NK-92 (cell line): ENCODE results near the gene RPL41.
"Not testable (repeated sequence)": the region's sequence is repeated elsewhere in the genome, so short reads cannot be mapped to it uniquely, and the experiment has no call there.

ENCODE experiments used
- DNase-seq: peaks from one replicate; lab custom pipeline; 2025; ENCODE audit not compliant: unreplicated experiment; lab: John Stamatoyannopoulos, UW

The RPL41 gene

DNA sequence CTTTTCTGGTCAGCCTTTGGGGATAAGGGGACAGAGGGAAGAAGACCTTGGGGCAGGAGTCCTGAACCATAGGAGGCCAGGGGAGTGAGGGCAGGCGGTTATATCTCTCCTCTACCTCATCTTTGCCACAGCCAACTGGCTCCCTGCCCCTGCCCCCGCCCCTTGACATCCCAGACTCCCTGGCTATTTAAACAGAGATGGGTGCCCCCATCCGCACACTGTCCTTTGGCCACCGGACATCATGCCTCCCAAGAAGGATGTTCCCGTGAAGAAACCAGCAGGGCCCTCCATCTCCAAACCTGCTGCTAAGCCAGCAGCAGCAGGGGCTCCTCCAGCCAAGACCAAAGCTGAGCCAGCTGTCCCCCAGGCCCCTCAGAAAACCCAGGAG, 37.2 kb downstream of the RPL41 start:
- DNase-seq, result no peak

DNA sequence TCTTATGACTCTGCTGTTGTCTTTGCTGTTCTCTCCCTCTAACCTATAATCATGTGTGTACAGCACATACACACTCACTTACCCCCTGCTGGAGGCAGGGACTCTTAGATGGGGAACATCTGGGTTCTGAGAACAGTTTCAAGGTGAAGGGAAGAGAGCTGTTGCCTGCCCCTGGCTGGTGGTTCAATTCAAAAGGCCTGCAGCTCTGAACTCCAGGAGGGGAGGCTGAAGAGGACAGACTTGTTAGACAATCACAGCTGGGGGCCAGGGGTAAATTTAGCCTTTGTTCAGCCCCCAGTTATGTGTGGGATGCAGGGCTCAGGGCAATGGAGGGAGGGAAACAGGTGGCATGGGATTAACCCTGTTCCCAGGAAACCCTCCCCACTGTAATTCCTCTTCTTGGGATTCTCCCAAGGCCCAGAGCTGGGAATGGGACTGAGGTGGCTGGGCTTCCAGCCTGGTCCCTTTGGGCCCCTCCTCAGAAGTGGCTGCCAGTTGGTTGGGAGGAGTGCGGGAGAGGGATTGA, 37.9 kb downstream of the RPL41 start:
- no peak for DNase-seq

DNA sequence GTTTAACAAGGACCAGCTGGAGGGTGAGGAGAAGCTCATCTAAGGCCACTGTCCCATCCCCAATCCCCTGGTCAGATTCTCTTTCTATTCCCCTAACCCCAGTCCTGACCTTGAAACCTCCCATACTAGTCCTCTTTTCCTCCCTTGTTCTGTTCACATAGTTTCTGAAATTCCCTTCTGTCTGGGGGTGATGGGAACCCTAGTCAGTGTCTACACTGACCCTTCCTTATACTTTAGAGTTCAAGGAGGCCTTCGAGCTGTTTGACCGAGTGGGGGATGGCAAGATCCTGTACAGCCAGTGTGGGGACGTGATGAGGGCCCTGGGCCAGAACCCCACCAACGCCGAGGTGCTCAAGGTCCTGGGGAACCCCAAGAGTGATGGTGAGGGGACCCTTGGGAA, 38.4 kb downstream of the RPL41 start:
- no peak for DNase-seq

DNA sequence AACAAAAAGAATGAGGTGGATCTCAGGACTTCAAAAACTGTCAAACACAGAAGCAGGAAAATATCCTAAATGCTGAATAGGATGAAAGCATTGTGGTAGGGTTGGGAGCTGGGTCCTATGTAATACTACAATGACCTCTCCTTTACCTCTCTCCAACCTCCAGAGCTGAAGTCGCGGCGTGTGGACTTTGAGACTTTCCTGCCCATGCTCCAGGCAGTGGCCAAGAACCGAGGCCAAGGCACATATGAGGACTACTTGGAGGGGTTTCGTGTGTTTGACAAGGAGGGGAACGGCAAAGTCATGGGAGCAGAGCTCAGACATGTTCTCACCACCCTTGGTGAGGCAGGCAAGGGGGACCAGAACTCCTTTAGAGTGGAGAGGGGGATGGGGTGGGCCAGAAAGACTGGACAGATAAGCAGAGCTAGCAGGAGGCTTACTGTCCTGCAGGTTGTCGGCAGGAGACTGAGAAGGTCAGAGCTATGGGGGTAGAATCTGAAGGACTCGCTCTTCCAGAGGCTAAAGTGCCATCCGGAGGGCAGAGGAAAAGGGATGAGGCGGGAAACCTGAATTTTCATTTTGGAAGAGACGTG, 38.9 kb downstream of the RPL41 start:
- no peak for DNase-seq

DNA sequence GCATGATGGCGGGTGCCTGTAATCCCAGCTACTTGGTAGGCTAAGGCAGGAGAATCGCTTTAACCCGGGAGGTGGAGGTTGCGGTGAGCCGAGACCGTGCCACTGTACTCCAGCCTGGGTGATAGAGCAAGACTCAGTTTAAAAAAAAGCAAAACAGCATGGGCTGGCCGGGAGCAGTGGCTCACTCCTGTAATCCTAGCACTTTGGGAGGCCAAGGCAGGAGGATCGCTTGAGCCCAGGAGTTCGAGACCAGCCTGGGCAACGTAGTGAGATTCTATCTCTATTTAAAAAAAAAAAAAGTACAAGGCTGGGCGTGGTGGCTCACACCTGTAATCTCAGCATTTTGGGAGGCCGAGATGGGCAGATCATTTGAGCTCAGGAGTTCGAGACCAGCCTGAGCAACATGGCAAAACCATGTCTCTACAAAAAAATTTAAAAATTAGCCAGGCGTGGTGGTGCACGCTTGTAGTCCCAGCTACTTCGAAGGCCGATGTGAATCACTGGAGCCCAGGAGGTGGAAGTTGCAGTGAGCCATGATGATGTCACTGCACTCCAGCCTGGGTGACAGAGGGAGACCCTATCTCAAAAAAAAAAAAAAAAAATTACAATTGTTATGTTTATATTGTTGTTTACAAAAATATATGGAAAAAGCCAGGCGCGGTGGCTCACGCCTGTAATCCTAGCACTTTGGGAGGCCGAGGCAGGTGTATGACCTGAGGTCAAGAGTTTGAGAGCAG, 40.2 kb downstream of the RPL41 start:
- not testable (repeated sequence) for DNase-seq

DNA sequence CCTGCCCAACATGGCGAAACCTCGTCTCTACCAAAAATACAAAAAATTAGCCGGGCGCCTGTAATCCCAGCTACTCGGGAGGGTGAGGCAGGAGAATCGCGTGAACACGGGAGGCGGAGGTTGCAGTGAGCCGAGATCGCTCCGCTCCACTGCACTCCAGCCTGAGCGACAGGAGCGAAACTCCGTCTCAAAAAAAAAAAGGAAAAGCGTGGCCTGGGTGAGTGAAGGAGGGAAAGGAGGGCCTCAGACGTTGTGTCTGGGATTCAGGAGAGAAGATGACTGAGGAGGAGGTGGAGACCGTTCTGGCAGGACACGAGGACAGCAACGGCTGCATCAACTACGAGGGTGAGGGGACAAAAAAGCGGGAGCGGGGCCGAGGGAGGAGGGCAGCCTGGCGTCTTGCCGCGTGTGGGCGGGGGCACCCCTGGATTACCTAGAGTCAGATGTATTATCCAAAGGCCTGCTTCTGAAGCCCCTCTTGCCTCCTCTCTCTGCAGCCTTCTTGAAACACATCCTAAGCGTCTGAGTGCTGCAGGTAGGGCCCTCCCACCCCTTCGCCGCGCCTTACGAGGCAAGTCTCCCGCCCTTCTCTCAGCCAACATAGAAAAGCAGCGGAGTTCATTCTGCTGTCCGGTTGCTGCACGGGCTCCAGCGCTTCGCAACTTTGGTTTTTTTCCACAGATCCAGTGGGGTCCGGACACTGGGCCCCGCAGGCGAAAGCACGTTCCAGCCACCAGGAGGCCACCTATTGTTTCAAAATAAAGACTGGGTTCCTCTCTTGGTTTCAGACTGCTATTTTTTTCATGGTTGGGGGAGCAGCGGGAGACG, 41.0 kb downstream of the RPL41 start:
- DNase-seq, result no peak

DNA sequence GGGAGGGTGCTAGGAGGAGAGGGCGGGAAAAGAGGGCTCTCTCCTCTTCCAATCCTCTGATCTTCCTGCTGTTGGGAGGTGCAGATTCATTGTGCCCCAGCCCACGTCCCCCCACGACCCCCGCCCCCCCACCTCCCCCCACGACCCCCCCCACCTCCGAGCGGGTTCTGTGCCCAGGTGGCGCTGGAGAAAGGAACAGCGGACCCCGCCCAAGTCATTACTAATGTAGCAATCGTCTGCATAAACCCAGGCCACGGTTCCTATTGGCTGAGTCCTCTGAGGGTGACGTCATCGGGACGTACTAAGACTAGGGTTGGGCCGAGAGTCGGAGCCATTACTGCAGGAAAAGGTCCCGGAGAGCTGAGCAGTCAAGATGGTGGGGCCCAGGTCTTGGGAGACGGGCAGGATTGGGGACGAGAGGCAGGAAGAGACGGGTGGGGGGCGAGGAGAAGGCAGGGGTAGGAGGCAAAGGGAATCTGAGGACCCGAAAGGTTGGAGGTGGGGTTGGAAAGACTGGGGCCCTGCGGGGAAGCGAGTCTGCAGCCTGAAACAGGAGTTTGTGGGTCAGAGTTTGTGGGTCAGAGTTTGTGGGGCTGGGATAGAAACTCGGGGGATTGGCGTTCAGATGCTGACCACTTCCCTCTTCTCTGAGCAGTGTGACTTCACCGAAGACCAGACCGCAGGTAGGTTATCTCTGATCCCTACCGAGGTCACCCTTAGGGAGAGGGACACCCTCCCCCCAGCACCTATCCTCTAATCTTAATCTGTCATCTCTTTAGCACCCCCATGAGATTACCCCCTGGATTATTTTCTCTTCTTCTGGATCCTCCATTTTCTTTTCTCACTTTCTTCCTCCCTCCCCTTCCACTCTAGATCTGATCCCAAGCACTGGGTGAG, 41.8 kb downstream of the RPL41 start, which contains the start of gene MYL6:
TSS of gene MYL6 (plus strand) at position 331 of the 897 bp plus-strand sequence. CDS start at position 374, 43 bp downstream.
- DNase-seq, result peak; percentile 53

DNA sequence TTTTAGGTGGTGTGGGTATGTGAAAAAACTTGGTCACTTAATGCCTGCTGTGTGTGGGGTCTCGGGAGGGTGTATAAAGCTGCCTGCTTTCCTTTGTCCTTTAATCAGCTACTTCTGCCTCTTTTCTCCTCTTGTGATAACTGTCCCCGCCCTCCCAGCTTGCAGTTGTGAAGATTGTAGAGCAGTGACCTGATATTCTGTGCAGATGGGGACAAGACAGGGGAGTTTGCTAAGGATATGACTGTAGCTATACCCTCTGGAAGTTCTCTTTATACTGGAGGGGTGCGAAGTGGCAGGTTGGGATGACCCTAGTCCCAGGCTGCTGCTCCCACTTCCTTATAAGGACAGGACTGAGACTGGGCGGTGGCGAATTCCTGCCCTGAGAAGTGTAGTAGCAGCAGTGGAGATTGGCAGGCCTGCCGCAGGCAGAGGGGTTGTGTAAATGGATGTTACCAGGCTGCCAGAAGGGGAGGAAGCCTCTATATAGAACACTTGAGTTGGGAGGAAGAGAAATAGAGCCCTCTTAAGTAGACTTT, 42.6 kb downstream of the RPL41 start:
- DNase-seq, result no peak

DNA sequence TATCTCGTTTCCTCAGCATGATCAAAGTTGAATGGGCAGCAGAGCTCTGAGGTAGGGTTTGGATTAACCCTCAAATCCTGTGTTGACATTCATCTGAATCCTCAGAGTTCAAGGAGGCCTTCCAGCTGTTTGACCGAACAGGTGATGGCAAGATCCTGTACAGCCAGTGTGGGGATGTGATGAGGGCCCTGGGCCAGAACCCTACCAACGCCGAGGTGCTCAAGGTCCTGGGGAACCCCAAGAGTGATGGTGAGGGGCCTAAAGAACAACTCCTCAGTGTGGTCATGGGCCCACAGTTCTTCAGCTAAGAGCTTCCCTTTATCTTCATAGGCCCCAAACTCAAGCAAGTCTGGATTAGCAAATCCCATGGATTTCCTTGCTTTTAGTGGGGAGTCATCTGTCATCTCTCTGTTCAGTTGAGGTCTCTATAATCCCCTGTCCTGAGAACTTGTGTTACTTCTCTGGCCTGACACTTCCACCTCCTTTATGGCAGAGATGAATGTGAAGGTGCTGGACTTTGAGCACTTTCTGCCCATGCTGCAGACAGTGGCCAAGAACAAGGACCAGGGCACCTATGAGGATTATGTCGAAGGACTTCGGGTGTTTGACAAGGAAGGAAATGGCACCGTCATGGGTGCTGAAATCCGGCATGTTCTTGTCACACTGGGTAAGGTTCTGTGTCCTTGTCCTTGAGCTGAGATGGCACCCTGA, 43.2 kb downstream of the RPL41 start:
- DNase-seq, result no peak

DNA sequence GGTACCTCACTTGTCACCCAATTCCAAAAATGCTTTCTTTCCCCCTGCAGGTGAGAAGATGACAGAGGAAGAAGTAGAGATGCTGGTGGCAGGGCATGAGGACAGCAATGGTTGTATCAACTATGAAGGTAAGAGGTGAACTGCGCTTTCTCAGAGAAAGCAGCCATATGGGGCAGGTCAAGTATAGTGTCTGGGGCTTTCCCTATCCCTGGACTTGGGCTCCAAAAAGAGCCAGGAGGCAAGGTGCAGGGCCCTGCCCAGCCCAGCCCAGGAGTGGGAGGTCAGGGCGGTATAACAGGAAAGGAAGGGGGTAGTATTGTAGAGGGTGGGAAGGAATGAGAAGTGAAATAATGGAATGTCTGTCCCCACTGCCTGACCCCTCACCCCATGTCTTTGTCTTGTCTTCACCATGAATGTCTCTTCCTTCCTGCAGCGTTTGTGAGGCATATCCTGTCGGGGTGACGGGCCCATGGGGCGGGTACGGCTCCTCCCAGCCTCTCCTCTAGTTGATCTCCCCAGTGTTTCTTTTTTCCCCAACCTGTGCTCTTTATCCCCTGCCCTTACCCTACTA, 43.8 kb downstream of the RPL41 start:
- DNase-seq, result no peak

DNA sequence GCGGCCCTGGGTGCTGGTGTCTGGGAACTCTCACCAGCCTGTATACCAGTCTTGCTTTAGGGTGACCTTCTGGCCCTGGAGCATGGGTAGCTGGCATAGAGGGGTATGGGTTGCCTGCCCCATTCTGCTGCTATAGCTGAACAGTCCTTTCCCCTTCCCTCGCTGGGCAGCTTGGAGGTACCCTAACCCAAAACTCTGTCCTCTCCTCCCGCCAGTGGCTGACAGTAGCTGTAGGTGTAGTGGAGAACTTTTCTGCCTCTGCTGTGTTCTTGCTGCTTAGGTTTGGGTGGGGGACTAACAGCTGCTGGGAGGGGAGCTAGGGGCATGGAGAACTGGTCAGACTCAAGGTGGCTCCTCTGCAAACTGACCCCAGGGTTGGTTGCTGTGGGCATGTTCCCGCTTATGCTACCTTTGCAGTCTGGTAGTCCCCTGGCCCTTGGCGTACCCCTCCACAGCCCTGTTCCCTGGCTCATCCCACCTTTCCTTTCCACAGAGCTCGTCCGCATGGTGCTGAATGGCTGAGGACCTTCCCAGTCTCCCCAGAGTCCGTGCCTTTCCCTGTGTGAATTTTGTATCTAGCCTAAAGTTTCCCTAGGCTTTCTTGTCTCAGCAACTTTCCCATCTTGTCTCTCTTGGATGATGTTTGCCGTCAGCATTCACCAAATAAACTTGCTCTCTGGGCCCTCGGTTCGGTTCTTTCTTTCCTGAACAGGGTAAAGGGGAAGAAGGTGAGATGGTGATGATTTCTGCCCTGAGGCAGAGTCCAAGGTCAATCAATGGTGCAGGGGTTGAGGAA, 44.7 kb downstream of the RPL41 start:
- no peak for DNase-seq

DNA sequence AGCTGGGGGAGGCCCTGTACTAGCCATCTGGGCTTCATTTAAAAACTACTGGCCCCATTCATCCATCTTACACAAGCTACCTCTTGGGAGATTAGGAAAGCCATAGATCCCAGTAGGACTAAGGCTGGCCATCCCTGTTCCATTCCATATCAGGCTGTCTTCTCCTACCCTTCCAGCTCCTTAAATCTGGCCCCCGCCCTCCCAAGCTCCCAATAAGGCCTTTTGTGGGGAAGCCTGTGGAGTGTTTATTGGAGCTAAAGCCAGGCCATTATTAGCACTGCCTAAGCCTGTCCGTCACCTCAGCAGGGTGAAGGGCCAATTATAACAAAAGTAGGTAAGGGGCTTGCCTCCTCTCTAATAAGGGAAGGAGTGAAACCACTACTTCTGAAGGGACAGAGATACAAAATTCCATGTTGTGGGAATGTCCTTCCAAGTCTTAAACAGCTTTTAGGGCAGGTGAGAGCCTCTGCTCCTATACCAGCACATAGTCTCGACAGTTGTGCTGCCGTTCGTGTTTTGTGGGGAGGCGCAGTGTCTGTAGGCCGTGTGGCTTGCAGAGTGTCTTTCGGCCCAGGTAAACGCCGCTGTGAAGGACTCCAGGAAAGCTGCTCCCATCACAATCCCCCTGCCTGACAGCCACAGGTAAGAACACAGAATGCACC, 45.4 kb downstream of the RPL41 start:
- no peak for DNase-seq

DNA sequence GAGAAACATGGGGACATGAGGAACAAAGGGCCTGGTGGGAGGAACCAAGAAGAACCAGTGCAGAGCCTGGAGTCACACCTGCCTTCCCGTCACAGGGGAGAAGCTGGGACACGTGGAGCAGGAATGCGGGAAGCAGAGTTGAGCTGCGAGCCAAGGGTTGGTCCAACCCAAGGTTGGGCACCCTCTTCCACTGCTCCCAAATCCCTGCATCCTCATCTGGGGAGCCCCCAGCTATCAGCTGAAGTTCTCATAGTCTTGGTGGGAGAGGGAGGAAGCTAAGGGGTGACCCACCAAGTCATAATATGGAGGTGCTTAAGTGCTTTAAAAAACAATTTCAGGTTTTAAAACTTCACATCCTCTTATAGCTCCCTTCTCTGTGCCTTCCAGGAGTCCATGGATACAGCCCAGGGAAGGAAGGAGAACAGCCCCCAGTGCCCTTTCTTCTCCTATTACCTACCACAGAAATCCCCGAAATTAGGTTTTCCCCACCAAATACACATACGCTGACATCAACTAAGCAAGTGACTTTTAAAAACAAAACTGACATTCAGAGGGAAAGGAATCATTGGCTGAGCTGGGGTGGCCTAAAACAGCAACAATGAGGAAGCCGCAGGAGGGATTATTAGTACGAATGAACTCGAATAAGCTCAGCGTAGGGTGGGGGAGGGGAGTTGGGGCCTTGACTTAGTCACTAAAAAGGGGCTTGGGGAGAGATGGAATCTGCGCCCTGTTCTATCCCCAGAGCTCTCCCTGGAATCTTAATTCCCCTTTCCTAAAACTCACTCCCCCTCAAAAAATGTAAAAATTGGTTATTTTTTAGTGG, 46.2 kb downstream of the RPL41 start:
- DNase-seq, result no peak

DNA sequence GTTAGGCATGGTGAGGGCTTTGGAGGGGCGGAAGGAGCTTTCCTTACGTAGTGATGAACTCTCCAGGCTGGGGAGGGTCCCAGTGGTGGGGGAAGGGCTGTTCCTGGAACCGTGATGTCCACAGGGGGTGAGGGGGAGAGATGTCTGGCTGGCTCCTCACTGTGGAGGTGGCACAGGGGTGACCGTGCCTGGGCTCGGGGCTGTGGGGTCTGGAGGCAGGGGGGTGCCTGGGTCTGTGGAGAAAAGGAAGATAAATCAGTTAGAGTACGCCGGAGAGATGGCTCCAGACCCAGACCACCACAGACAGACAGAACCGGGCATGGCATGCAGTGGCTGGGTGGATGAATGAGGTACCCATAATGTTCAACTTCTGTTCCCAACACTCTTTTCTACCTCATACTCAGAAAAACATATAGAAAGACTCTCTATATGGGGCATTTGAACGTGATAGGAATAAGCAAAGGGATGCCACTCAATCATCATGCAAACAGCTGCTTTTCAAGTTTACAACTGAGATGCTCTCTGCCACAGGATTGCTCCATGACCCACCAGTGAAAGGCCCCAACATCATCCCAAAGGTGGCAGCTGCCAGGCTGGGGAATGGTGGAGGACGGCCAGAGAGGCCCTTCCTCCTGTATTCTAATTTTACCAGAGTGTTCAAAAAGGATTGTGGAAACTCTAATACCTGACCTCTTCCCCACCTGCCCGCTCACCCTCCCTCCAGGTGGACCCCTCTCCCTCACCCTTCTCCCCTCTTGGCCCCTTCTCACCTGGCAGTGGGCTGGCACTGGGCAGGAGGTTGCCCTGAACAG, 47.3 kb downstream of the RPL41 start:
- no peak for DNase-seq

DNA sequence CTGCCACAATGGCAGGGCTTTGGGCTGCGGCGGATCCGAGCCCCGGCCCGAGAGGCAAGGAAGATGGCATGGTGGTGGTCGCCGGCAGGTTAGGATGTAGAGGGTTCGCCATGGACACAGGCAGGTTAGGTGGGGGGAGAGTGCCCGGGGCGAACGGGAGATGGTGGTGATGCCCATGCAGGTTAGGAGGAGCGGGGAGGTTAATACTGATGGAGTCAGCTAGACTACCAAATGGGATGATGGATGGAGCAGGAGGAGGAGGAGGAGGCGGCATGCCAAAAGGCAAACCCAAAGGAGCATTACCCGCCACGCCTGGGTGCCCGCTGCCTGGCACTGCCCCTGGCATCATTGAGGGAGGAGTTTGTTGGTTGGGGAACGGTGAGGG, 47.9 kb downstream of the RPL41 start:
- no peak for DNase-seq

DNA sequence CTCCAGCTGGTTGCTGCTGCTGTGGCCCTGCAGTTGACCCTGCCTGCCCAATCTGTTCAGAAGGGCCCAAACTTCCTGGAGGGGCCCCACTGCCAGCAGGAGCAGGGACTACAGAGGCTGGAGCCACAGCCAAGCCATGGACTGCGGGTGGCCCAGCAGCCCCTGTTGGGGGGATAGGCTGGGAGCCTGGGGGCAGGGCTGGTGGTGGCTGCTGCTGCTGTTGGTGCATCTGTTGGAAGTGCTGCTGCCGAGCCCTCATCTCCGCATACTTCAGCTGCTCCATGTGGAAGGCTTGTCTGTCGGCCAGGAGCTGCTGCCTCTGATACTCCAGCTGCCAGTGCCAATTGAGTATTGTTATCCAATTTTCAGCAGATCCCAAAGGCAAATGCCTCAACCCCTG, 48.9 kb downstream of the RPL41 start:
- DNase-seq, result no peak
